Natural killer cell (primary cell): ENCODE measurements around the gene SCLT1. TPM values are rescaled to one million over a fixed set of nuclear protein-coding genes. Genes with fewer than 3 reads are reported as not detected.

Source experiments
- ATAC-seq, 3 donors: fragments of 150-1000 bp in 2 of 3; fragments of 200-7000 bp in 1 of 3; cut with Tn5 transposase; 1 replicate in 1 of 3; 2 replicates in 2 of 3; pipeline ENCODE4 v1.10.0; 2021; ENCODE audit warnings: mild to moderate bottlenecking in 2 of 3, moderate library complexity in 2 of 3
- DNase-seq, 2 donors: peaks; one replicate each; pipeline versions ENCODE4 v3.0.0 to v3.0.0-alpha.2; 2013 to 2021; ENCODE audit warnings: mixed read lengths in 1 of 2
- H3K27ac ChIP-seq: one replicate; pipeline ENCODE4 v1.5.1; 2013; ENCODE audit warnings: mild to moderate bottlenecking, low read length
- H3K27me3 ChIP-seq: one replicate; pipeline ENCODE4 v1.6.1; 2013; ENCODE audit warnings: low read length; ENCODE audit not compliant: control insufficient read depth, insufficient read depth
- H3K36me3 ChIP-seq: one replicate; pipeline ENCODE4 v1.6.1; 2013; ENCODE audit warnings: low read length; ENCODE audit not compliant: control insufficient read depth, insufficient read depth
- H3K4me1 ChIP-seq: one replicate; pipeline ENCODE4 v1.6.1; 2013; ENCODE audit warnings: low read length; ENCODE audit not compliant: control insufficient read depth, insufficient read depth
- H3K4me3 ChIP-seq: one replicate; pipeline ENCODE4 v1.5.1; 2013; ENCODE audit warnings: low read length
- H3K9me3 ChIP-seq: one replicate; pipeline ENCODE4 v1.6.1; 2013; ENCODE audit warnings: low read length; ENCODE audit not compliant: control insufficient read depth, insufficient read depth
- H3K27ac Mint-ChIP-seq, 2 donors: one replicate each; pipeline ENCODE4 v1.8.0; 2022; ENCODE audit warnings: mild to moderate bottlenecking in 2 of 2, mixed read lengths in 2 of 2, moderate library complexity in 1 of 2
- H3K27me3 Mint-ChIP-seq, 2 donors: one replicate each; pipeline ENCODE4 v1.8.0; 2022; ENCODE audit warnings: low read depth in 2 of 2, mixed read lengths in 2 of 2
- H3K36me3 Mint-ChIP-seq: one replicate; pipeline ENCODE4 v1.8.0; 2022; ENCODE audit warnings: mixed read lengths
- H3K4me1 Mint-ChIP-seq, 2 donors: one replicate each; pipeline ENCODE4 v1.8.0; 2022; ENCODE audit warnings: mixed read lengths in 2 of 2
- H3K4me3 Mint-ChIP-seq: one replicate; pipeline ENCODE4 v1.8.0; 2022; ENCODE audit warnings: mild to moderate bottlenecking, moderate library complexity, mixed read lengths
- H3K9me3 Mint-ChIP-seq, 2 donors: one replicate each; pipeline ENCODE4 v1.8.0; 2022; ENCODE audit warnings: mixed read lengths in 2 of 2
- WGBS: methylation state at CpG from one replicate; pipeline ENCODE4 v1.1.7; 2013; ENCODE audit warnings: missing lambda C conversion rate; ENCODE audit not compliant: insufficient coverage; 5-methylcytosine and 5-hydroxymethylcytosine counted together
- intact Hi-C: fragments of 100-400 bp; cut with micrococcal nuclease; formaldehyde crosslinking; loops from one replicate; pipeline ENCODE4 v1.14.2; 2022
- total RNA-seq, 4 donors: library from RNA; stranded (reverse); fragments of 120-200 nt in 1 of 4; gene quantifications; one replicate each; pipeline versions ENCODE4 v1.2.3 to v1.2.4, GENCODE V29; 2013 to 2022
- TF ChIP-seq, protein P1 (sequence below): fragments of 200-600 bp; IDR thresholded peaks from one replicate; pipeline ENCODE4 v1.8.0; 2022; ENCODE audit warnings: antibody characterized with exemption

Gene SCLT1
- total RNA-seq, 3 donors from 2014 or later (not counting 1 experiment from before 2014, with no cell fraction given): 54.0 to 59.9 (median 55.4) TPM

DNA sequence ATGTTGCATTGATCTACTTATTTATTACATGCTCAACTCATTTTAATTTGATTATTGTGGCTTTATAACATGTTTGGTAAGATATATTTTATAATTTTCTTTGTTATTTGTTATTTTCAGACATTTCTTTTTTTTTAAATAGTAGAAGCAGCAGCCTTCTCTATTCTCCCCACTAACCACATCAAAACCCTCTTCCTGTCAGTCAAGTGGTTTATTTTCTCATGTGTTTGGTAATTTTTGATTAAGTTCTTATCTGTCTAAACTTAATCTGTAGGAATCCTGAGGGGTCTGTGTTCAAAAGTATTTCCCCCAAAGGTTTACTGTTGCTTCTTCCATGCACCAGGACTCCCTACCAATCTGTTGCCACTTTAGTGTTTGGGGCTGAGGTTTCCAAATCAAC, 131.9 kb downstream of the SCLT1 start:
- peak in 1 of 2 donors; percentile 14 for DNase-seq
- Mint-ChIP-seq H3K27ac (peak overlapping the region; percentile 31 to 61), H3K4me1 (peaks cover 30% of the 10 kb centered on the region in 2 donors), H3K36me3 (no peaks in the 10 kb centered on the region), H3K4me3 (peak overlapping the region; percentile 38), H3K9me3 (no peaks in the 10 kb centered on the region), H3K27me3 (no peaks in the 10 kb centered on the region)
- TF ChIP-seq, protein P1, sequence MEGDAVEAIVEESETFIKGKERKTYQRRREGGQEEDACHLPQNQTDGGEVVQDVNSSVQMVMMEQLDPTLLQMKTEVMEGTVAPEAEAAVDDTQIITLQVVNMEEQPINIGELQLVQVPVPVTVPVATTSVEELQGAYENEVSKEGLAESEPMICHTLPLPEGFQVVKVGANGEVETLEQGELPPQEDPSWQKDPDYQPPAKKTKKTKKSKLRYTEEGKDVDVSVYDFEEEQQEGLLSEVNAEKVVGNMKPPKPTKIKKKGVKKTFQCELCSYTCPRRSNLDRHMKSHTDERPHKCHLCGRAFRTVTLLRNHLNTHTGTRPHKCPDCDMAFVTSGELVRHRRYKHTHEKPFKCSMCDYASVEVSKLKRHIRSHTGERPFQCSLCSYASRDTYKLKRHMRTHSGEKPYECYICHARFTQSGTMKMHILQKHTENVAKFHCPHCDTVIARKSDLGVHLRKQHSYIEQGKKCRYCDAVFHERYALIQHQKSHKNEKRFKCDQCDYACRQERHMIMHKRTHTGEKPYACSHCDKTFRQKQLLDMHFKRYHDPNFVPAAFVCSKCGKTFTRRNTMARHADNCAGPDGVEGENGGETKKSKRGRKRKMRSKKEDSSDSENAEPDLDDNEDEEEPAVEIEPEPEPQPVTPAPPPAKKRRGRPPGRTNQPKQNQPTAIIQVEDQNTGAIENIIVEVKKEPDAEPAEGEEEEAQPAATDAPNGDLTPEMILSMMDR: no peak
- Histone ChIP-seq H3K4me3 (no peak overlapping the region), H3K4me1 (no peaks in the 10 kb centered on the region), H3K27ac (no peak overlapping the region), H3K9me3 (no peaks in the 10 kb centered on the region), H3K36me3 (no peaks in the 10 kb centered on the region), H3K27me3 (no peaks in the 10 kb centered on the region)
- peak in 1 of 3 donors; percentile 57 for ATAC-seq
- intact Hi-C loops: no loop called here

DNA sequence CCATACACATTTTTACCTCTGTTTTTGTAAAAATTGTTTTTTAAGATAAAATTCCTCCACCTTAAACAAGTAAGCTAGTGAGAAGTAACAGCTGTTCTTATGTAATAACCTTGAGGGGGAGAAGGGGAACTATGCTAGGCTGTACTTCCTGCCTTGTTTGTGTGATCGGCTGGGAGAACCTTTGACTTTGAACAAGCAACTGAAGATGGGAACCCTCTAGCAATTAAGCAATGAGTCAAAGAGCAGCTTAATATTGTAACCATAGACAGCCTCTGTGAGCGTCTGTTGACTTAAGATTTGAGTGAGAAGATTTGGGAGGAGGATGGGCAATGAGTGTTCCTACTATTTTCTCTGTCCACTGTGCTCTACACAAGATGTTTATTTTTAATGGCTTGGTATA, 135.1 kb downstream of the SCLT1 start:
- H3K27ac Mint-ChIP-seq: peak overlapping the region; percentile 2 to 51

DNA sequence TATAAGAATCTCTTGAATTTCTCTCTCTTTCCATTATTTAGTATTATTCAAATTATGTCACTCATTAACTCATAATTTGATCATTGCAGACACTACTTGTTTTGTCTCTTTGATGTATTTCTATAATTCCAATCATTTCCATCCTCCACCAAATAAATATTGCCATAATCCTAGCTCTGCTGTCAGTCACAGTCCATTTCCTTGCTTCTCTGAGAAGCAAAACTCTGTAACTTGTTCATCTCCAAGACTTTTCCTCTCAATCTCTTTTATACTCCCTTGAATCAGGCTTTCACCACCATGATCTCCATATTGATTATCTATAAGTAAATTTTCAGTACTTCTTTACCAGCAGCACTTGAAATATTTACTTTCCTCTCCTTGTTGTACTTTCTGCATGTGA, 135.9 kb downstream of the SCLT1 start:
- no peaks in the 10 kb centered on the region for H3K9me3 ChIP-seq
- no peaks in the 10 kb centered on the region for H3K36me3 Mint-ChIP-seq
- TF ChIP-seq, protein P1: no peak
- no peaks in the 10 kb centered on the region for H3K9me3 Mint-ChIP-seq
- no peak overlapping the region for H3K4me3 Mint-ChIP-seq
- peak overlapping the region; percentile 2 to 51 for H3K27ac Mint-ChIP-seq
- ATAC-seq (no peak), DNase-seq (no peak)
- no peak overlapping the region for H3K27ac ChIP-seq
- intact Hi-C loops: no loop called here
- no peaks in the 10 kb centered on the region for H3K27me3 Mint-ChIP-seq
- H3K4me3 ChIP-seq: no peak overlapping the region
- peaks cover 2% of the 10 kb centered on the region for H3K36me3 ChIP-seq
- peaks cover 25 to 26% of the 10 kb centered on the region in 2 donors for H3K4me1 Mint-ChIP-seq
- H3K27me3 ChIP-seq: no peaks in the 10 kb centered on the region
- no peaks in the 10 kb centered on the region for H3K4me1 ChIP-seq

More for the DNA sequence above, 135.1 kb downstream of the SCLT1 start:
- Histone ChIP-seq H3K27me3 (no peaks in the 10 kb centered on the region), H3K4me3 (no peak overlapping the region), H3K4me1 (no peaks in the 10 kb centered on the region), H3K27ac (no peak overlapping the region), H3K36me3 (peaks cover 2% of the 10 kb centered on the region), H3K9me3 (no peaks in the 10 kb centered on the region)
- 42% methylated on average over 2 of the region's 2 CpGs for WGBS
- Mint-ChIP-seq H3K4me3 (no peak overlapping the region), H3K9me3 (no peaks in the 10 kb centered on the region), H3K36me3 (no peaks in the 10 kb centered on the region), H3K27me3 (no peaks in the 10 kb centered on the region), H3K4me1 (peaks cover 30% of the 10 kb centered on the region in 2 donors)
- ATAC-seq (peak in 1 of 3 donors; percentile 71), DNase-seq (peak in 1 of 2 donors; percentile 13)
- TF ChIP-seq, protein P1: no peak
- intact Hi-C loops: no loop called here

DNA sequence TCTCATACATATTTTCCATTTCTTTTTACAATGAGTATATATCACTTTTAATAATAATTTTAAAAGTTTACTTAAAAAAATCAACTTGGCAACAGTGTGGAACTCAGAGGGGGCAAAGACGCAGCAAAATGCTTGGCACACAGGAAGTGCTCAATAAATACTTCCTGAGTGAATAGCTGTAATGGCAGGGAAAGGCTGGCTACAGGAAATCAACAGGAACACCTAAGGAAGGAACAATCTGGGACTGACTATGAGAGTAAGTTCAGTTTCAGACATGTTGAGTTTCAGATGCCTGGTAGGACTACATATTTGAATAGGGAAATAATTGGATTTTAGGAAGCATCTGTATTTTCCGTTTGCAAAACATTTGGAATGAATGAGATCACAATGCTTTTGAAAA, 137.6 kb downstream of the SCLT1 start:
- H3K9me3 ChIP-seq: no peaks in the 10 kb centered on the region
- Mint-ChIP-seq H3K36me3 (no peaks in the 10 kb centered on the region), H3K27me3 (no peaks in the 10 kb centered on the region), H3K9me3 (no peaks in the 10 kb centered on the region), H3K4me3 (no peak overlapping the region), H3K27ac (no peak overlapping the region), H3K4me1 (peaks cover 9 to 12% of the 10 kb centered on the region in 2 donors)
- peaks cover 6% of the 10 kb centered on the region for H3K36me3 ChIP-seq
- H3K4me1 ChIP-seq: no peaks in the 10 kb centered on the region
- no peaks in the 10 kb centered on the region for H3K27me3 ChIP-seq
- no peak overlapping the region for H3K4me3 ChIP-seq
- DNase-seq: no peak
- no peak for ATAC-seq
- TF ChIP-seq, protein P1: no peak
- WGBS: 38% methylated on average over 1 of the region's 2 CpGs
- no peak overlapping the region for H3K27ac ChIP-seq
- intact Hi-C loops: no loop called here
